ENCODE measurements around the gene BUB1B. TPM values are rescaled to one million over a fixed set of nuclear protein-coding genes. Genes with fewer than 3 reads are reported as not detected.

BUB1B gene
- total RNA-seq, 1 experiment from 2014 or later = 73.0 TPM

DNA sequence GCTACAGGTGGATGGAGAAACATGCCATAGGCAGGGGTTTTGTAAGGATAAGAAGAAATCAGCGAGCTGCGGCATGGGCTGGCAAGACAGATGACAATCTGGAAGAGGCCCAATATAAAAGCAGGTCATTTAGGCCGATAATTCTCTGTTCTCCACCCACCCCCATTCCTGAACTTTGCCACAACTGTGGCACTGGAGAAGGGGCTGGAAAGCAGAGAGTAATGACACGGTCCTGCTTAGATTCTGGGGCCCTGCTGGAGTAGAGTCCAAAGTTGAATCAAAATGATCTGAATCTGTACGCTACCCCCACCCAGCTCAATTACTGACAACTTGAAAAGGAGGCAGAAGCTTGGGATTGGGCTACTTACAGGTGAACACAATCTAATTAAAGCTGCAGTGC, 18.4 kb upstream of the BUB1B start:
- intact Hi-C loops (cut with micrococcal nuclease) = no loop called here
- Histone ChIP-seq H3K4me2 (ENCODE audit: low read length) (no peak overlapping the region), H2AFZ (ENCODE audit: low read length) (no peak overlapping the region), H3K27ac (ENCODE audit: low read length) (no peak overlapping the region), H3K9ac (ENCODE audit: low read length) (no peak overlapping the region), H3K4me3 (ENCODE audit: low read length) (no peak overlapping the region), H3K9me2 (replicated peaks; ENCODE audit: low read length) (no peaks in the 10 kb centered on the region), H3K79me2 (ENCODE audit: low read length) (no peaks in the 10 kb centered on the region), H3K9me3 (ENCODE audit: low read length) (no peaks in the 10 kb centered on the region), H3K4me1 (ENCODE audit: insufficient read depth, low read length) (peaks cover 15% of the 10 kb centered on the region), H3K27me3 (ENCODE audit: low read length) (no peaks in the 10 kb centered on the region), H3K36me3 (ENCODE audit: low read depth, low read length) (no peaks in the 10 kb centered on the region), H3F3A (ENCODE audit: low read length, unreplicated experiment) (no peaks in the 10 kb centered on the region), H4K20me1 (ENCODE audit: low read length) (no peaks in the 10 kb centered on the region)
- POLR2A ChIA-PET (ENCODE audit: unreplicated experiment) = no interaction called here
- CTCF ChIA-PET = no interaction called here
- BruUV-seq (replicated peaks) = no TSS peak
- TF ChIP-seq, protein P1, sequence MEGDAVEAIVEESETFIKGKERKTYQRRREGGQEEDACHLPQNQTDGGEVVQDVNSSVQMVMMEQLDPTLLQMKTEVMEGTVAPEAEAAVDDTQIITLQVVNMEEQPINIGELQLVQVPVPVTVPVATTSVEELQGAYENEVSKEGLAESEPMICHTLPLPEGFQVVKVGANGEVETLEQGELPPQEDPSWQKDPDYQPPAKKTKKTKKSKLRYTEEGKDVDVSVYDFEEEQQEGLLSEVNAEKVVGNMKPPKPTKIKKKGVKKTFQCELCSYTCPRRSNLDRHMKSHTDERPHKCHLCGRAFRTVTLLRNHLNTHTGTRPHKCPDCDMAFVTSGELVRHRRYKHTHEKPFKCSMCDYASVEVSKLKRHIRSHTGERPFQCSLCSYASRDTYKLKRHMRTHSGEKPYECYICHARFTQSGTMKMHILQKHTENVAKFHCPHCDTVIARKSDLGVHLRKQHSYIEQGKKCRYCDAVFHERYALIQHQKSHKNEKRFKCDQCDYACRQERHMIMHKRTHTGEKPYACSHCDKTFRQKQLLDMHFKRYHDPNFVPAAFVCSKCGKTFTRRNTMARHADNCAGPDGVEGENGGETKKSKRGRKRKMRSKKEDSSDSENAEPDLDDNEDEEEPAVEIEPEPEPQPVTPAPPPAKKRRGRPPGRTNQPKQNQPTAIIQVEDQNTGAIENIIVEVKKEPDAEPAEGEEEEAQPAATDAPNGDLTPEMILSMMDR (conservative IDR thresholded peaks at IDR 0.05; ENCODE audit: low read depth, low read length) = no peak
- TF ChIP-seq EZH2phosphoT487 (IDR thresholded peaks at IDR 0.05; ENCODE audit: borderline replicate concordance, low read length) = no peak
- no peak for TF ChIP-seq EZH2 (IDR thresholded peaks at IDR 0.05; ENCODE audit: low read length, unreplicated experiment)
- ATAC-seq = no peak
- no peak for DNase-seq

DNA sequence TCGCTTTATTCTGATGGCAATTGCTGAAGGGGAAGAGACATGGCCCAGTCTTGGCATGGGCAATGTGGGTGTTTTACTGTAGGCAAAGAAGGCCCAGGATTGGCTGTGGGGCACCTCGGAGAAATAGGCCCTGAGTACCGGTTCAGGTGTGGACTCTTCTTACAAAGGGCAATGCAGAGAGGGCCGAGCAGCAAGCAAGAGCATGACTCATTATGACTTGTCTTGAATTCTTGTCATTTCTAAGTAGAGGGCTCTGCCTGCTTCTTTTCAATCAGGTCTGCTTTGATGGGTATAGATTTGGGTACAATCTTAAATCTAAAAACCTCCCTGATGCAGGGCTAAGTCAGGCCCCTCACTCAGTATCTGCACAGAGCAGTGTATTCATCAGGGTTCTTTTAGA, 14.8 kb upstream of the BUB1B start:
- Histone ChIP-seq H3K27me3 (ENCODE audit: low read length) (no peaks in the 10 kb centered on the region), H3K4me3 (ENCODE audit: low read length) (no peak overlapping the region), H4K20me1 (ENCODE audit: low read length) (no peaks in the 10 kb centered on the region), H3K9ac (ENCODE audit: low read length) (no peak overlapping the region), H3K9me3 (ENCODE audit: low read length) (no peaks in the 10 kb centered on the region), H3F3A (ENCODE audit: low read length, unreplicated experiment) (no peaks in the 10 kb centered on the region), H3K27ac (ENCODE audit: low read length) (no peak overlapping the region), H2AFZ (ENCODE audit: low read length) (no peak overlapping the region), H3K4me1 (ENCODE audit: insufficient read depth, low read length) (peaks cover 32% of the 10 kb centered on the region), H3K79me2 (ENCODE audit: low read length) (no peaks in the 10 kb centered on the region), H3K9me2 (replicated peaks; ENCODE audit: low read length) (no peaks in the 10 kb centered on the region), H3K36me3 (ENCODE audit: low read depth, low read length) (no peaks in the 10 kb centered on the region), H3K4me2 (ENCODE audit: low read length) (peak overlapping the region; percentile 23)
- no TSS peak for BruUV-seq (replicated peaks)
- ChIA-PET CTCF (no interaction called here), POLR2A (ENCODE audit: unreplicated experiment) (no interaction called here)
- ATAC-seq = peak; percentile 86
- intact Hi-C loops (cut with micrococcal nuclease) = no loop called here
- DNase-seq = peak; percentile 68
- TF ChIP-seq, protein P1 (conservative IDR thresholded peaks at IDR 0.05; ENCODE audit: low read depth, low read length) = no peak
- TF ChIP-seq EZH2phosphoT487 (IDR thresholded peaks at IDR 0.05; ENCODE audit: borderline replicate concordance, low read length) (no peak), EZH2 (IDR thresholded peaks at IDR 0.05; ENCODE audit: low read length, unreplicated experiment) (no peak)

DNA sequence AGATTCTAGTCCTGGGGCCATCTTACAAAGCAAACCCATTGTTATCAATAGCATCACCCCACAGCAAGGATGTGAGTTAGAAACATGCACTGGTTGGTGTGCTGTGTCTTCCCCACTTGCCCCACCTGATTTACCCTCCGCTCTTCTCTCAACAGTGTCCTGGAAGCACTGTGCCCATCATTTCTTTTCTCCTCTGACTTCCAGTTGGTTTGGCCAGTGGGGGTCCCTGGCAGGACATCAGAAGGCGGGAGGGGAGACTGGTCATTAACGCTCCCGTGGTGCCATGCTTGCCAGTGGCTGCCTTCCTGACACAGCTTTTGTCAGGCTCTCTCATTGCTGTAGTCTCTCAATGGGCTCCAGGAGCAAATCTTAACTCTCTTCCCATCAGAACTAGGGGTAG, 11.5 kb upstream of the BUB1B start:
- no peak overlapping the region for H3K4me2 ChIP-seq (ENCODE audit: low read length)
- peaks cover 51% of the 10 kb centered on the region for H3K4me1 ChIP-seq (ENCODE audit: insufficient read depth, low read length)
- H3K36me3 ChIP-seq (ENCODE audit: low read depth, low read length) = no peaks in the 10 kb centered on the region
- no peak overlapping the region for H2AFZ ChIP-seq (ENCODE audit: low read length)
- no TSS peak for BruUV-seq (replicated peaks)
- ChIA-PET CTCF (no interaction called here), POLR2A (ENCODE audit: unreplicated experiment) (no interaction called here)
- no peaks in the 10 kb centered on the region for H3K9me2 ChIP-seq (replicated peaks; ENCODE audit: low read length)
- no peaks in the 10 kb centered on the region for H3K27me3 ChIP-seq (ENCODE audit: low read length)
- no peaks in the 10 kb centered on the region for H3K9me3 ChIP-seq (ENCODE audit: low read length)
- H3K9ac ChIP-seq (ENCODE audit: low read length) = no peak overlapping the region
- no peak for DNase-seq
- TF ChIP-seq, protein P1 (conservative IDR thresholded peaks at IDR 0.05; ENCODE audit: low read depth, low read length) = no peak
- TF ChIP-seq EZH2 (IDR thresholded peaks at IDR 0.05; ENCODE audit: low read length, unreplicated experiment) (no peak), EZH2phosphoT487 (IDR thresholded peaks at IDR 0.05; ENCODE audit: borderline replicate concordance, low read length) (no peak)
- no peak overlapping the region for H3K4me3 ChIP-seq (ENCODE audit: low read length)
- intact Hi-C loops (cut with micrococcal nuclease) = no loop called here
- no peak for ATAC-seq
- no peaks in the 10 kb centered on the region for H3F3A ChIP-seq (ENCODE audit: low read length, unreplicated experiment)
- H3K27ac ChIP-seq (ENCODE audit: low read length) = no peak overlapping the region
- no peaks in the 10 kb centered on the region for H3K79me2 ChIP-seq (ENCODE audit: low read length)
- no peaks in the 10 kb centered on the region for H4K20me1 ChIP-seq (ENCODE audit: low read length)

Data from PC-3 (cell line).